ENCODE data around the gene GPR146.
A peak's percentile ranks its signal among the peaks of the same experiment; 100 is the strongest.
"Not testable (repeated sequence)": the region's sequence is repeated elsewhere in the genome, so short reads cannot be mapped to it uniquely, and the experiment has no call there.

Gene GPR146

DNA sequence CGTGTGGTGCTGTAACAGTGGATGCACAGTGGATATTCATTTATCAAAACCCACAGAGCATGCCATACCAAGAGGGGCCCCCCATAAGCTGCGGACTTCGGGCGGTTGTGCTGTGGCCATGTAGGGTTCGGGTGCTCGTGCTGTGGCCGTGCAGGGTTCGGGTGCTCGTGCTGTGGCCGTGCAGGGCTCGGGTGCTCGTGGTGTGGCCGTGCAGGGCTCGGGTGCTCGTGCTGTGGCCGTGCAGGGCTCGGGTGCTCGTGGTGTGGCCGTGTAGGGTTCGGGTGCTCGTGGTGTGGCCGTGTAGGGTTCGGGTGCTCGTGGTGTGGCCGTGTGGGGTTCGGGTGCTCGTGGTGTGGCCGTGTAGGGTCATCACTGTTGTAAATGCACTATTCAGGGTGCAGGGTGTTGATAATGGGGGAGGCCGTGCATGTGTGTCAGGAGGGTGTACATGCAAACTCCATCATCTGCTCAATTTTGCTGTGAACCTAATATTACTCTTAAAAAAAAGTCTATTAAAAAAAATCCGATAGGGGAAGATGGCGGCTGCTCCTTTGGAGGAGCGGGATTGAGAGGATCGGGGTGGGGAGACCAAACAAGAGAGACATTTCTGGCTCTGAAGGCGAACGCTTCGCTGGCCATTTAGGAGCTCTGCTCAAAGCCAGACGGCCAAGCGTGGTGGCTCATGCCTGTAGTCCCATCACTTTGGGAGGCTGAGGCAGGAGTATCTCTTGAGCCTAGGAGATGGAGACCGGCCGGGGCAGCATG is 8.0 kb upstream of the GPR146 start:
- peaks cover 16% of the 10 kb centered on the region for H3K9me3 ChIP-seq (ENCODE audit: control insufficient read depth, insufficient read depth, low read depth, low read length)
- not testable (repeated sequence) for H3K9ac ChIP-seq (ENCODE audit: low read length); H3K4me3 ChIP-seq (ENCODE audit: low read depth, low read length); H3K27ac ChIP-seq (ENCODE audit: low read depth, low read length); H3K4me1 ChIP-seq (ENCODE audit: control insufficient read depth, insufficient read depth, low read length); H3K27me3 ChIP-seq (ENCODE audit: control insufficient read depth, insufficient read depth, low read length); H3K36me3 ChIP-seq (ENCODE audit: control insufficient read depth, insufficient read depth, low read length)

DNA sequence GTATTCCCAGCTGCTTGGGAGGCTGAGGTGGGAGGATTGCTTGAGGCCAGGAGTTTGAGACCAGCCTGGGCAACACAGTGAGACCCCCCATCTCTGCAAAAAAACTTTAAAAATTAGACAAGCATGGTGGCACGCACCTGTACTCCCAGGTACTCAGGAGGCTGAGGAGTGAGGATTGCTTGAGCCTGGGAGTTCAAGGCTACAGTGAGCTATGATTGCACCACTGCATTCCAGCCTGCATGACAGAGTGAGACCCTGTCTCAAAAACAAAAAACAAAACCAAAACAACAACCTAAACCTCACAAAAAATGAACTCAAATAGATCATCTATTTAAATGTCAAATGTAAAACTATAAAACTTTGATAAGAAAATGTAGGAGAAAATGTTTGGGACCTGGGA is 4.1 kb upstream of the GPR146 start:
- Histone ChIP-seq H3K27me3 (ENCODE audit: control insufficient read depth, insufficient read depth, low read length) (peaks cover 13% of the 10 kb centered on the region; the same call in 1 of the 2 replicates), H3K9me3 (ENCODE audit: control insufficient read depth, insufficient read depth, low read depth, low read length) (peaks cover 12% of the 10 kb centered on the region), H3K4me1 (ENCODE audit: control insufficient read depth, insufficient read depth, low read length) (peaks cover 25% of the 10 kb centered on the region)
- not testable (repeated sequence) for H3K9ac ChIP-seq (ENCODE audit: low read length); H3K27ac ChIP-seq (ENCODE audit: low read depth, low read length); H3K4me3 ChIP-seq (ENCODE audit: low read depth, low read length); H3K36me3 ChIP-seq (ENCODE audit: control insufficient read depth, insufficient read depth, low read length)

DNA sequence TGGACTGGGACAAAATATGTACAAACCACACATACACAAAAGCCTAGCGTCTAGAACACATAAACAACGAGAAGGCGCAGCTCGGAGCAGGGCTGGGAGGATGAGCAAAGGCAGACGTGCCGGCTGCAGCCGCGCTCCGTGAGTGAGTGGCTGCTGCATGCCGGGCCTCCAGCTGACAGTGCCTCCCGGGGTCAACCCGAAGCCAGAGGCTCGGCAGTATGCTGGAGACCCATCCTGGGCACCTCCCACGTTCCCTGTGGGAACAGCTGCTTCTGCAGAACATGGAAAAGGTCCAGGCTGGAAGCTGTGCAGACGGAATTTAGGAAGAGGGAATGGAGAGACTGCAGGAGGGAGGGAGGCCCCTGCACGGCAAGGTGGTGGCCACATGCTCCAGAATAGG is 3.6 kb upstream of the GPR146 start:
- peaks cover 6% of the 10 kb centered on the region for H3K9me3 ChIP-seq (ENCODE audit: control insufficient read depth, insufficient read depth, low read depth, low read length)
- H3K4me1 ChIP-seq (ENCODE audit: control insufficient read depth, insufficient read depth, low read length): peaks cover 26% of the 10 kb centered on the region
- peak overlapping the region; percentile 43 for H3K4me3 ChIP-seq (ENCODE audit: low read depth, low read length)
- H3K9ac ChIP-seq (ENCODE audit: low read length): no peak overlapping the region
- H3K27ac ChIP-seq (ENCODE audit: low read depth, low read length): no peak overlapping the region
- peaks cover 3% of the 10 kb centered on the region; the same call in 1 of the 2 replicates for H3K36me3 ChIP-seq (ENCODE audit: control insufficient read depth, insufficient read depth, low read length)
- peaks cover 13% of the 10 kb centered on the region; the same call in 1 of the 2 replicates for H3K27me3 ChIP-seq (ENCODE audit: control insufficient read depth, insufficient read depth, low read length)

DNA sequence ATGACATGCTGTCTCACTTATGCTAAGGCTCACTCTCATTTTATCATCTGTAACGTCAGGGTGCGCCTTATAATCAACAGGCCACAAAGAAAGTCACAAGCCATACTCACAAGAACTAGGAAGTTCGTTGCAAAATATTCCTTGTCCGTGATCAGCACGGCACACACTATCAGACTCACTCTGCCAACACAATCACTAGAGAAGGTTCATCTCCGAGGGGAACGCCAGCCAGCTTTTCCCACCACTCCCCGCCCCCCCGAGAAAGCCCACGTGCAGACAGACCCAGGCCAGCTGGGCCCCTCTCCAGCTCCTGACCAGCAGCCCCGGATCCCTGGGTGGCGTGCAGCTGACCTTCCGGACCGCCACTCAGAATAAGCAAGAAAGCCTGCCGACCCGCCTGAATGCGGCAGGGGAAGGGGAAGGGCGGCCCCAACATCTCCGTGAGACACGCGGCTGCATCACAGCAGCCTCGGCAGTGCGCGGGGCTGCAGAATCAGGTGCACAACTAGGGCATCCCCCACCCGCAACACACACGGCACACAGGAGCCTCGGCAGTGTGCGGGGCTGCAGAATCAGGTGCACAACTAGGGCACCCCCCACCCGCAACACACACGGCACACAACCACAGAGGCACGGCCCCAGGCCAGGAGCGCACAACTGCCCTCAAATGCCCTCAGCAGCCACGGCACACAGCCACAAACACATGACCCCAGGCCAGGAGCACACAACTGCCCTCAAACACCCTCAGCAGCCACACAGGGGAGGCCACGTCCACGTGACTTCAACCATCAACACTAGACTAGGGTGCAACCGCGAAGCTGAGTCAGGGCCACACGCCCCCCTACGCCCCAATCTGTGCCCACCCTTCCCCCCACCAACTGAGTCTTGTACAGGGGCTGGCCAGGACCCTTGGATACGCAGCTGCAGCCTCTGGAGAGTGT is 2.5 kb upstream of the GPR146 start:
- Histone ChIP-seq H3K36me3 (ENCODE audit: control insufficient read depth, insufficient read depth, low read length) (no peaks in the 10 kb centered on the region), H3K9ac (ENCODE audit: low read length) (no peak overlapping the region), H3K4me1 (ENCODE audit: control insufficient read depth, insufficient read depth, low read length) (peaks cover 26% of the 10 kb centered on the region), H3K9me3 (ENCODE audit: control insufficient read depth, insufficient read depth, low read depth, low read length) (no peaks in the 10 kb centered on the region), H3K27me3 (ENCODE audit: control insufficient read depth, insufficient read depth, low read length) (peaks cover 13% of the 10 kb centered on the region; the same call in 1 of the 2 replicates), H3K27ac (ENCODE audit: low read depth, low read length) (no peak overlapping the region), H3K4me3 (ENCODE audit: low read depth, low read length) (peak overlapping the region; percentile 20; the same call in 1 of the 2 replicates)

- no peak overlapping the region for H3K27ac ChIP-seq (ENCODE audit: low read depth, low read length)
- no peak overlapping the region for H3K4me3 ChIP-seq (ENCODE audit: low read depth, low read length)
- H3K9ac ChIP-seq (ENCODE audit: low read length): no peak overlapping the region
- H3K36me3 ChIP-seq (ENCODE audit: control insufficient read depth, insufficient read depth, low read length): no peaks in the 10 kb centered on the region
- H3K9me3 ChIP-seq (ENCODE audit: control insufficient read depth, insufficient read depth, low read depth, low read length): no peaks in the 10 kb centered on the region
- peaks cover 31% of the 10 kb centered on the region for H3K4me1 ChIP-seq (ENCODE audit: control insufficient read depth, insufficient read depth, low read length)
- peaks cover 13% of the 10 kb centered on the region; the same call in 1 of the 2 replicates for H3K27me3 ChIP-seq (ENCODE audit: control insufficient read depth, insufficient read depth, low read length)
Measured at GRCh38 chr7:1042492-1042833, 1.9 kb upstream of the GPR146 start.

DNA sequence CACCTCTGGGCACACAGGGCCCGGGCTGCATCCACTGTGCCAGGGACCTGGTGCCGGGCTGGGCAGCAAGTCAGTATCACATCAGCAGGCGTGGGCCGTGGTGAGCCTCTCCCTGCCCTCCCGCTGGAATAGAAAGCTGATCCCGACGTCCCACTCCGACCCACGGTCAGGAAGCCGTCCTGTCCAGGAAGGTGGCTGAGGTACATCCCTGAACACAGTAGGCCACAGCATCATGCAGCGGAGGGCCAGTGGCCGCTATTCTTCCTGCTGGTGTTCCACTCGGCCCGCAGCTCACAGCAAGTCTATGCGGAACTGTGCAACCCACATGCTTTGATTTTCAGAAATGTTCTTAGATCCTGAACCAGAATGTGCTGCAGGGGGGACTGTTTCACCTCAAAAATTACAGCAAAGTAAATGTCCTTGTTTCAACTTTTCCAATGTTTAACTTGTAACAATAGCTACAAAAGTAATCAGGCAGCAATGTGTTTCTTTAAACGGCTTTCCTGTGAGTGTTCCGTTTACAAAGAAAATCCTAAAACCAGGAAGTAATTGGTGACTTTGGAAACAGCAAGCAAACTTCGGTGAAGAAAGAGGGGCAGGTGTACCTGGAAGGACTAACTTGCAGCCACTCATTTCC is 676 bp upstream of the GPR146 start:
- H3K4me1 ChIP-seq (ENCODE audit: control insufficient read depth, insufficient read depth, low read length): peaks cover 31% of the 10 kb centered on the region
- no peaks in the 10 kb centered on the region for H3K9me3 ChIP-seq (ENCODE audit: control insufficient read depth, insufficient read depth, low read depth, low read length)
- peaks cover 13% of the 10 kb centered on the region; the same call in 1 of the 2 replicates for H3K27me3 ChIP-seq (ENCODE audit: control insufficient read depth, insufficient read depth, low read length)
- H3K27ac ChIP-seq (ENCODE audit: low read depth, low read length): peak overlapping the region; percentile 83
- H3K9ac ChIP-seq (ENCODE audit: low read length): peak overlapping the region; percentile 73
- H3K36me3 ChIP-seq (ENCODE audit: control insufficient read depth, insufficient read depth, low read length): no peaks in the 10 kb centered on the region
- H3K4me3 ChIP-seq (ENCODE audit: low read depth, low read length): peak overlapping the region; percentile 58

DNA sequence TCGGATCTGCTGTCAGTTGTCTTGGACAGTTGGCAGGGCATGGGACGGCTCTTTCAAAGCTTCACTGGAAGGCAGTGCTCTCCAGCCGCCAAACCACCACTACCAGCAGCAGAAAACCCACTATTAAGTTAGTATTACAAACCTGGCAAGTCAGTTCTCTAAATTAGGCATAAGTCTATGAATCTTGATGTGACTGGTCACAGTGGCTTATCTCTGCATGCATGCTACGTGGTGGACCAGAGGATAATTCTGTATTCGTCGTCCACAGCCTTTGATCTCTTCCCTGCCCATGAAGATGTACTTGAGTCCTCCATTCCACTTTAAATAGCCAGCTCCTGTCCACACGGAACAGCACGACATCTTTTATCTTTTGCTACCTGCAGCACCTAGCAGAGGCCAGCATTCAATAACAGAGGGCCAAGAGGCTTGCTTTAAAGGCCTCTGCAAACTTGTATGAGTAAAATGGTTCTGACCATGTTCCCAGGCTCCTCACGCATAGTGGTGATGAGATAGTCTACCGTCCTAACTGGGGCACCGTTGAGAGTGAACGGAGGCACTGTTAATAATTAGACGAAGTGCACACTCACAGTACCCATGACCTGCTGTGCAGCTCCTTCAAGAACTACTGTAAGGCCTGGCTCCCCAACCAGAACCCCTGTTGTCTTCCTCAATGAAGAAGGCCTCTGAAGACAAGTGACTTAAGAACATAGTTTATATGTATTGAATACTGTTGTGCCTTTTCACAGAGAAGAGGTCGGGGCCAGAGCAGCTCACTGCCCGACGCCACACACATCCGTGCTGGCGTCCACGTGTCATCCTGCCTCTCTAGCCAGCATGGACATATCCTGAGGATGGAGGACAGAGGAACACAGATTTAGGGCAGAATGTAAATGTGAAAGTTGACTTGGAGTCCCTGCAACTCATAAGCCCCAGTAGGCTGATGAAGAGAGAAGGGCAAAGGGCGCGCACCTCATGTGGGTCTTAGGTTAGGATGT is 1.0 kb downstream of the GPR146 start:
- Histone ChIP-seq H3K27me3 (ENCODE audit: control insufficient read depth, insufficient read depth, low read length) (peaks cover 13% of the 10 kb centered on the region; the same call in 1 of the 2 replicates), H3K4me1 (ENCODE audit: control insufficient read depth, insufficient read depth, low read length) (peaks cover 31% of the 10 kb centered on the region), H3K27ac (ENCODE audit: low read depth, low read length) (no peak overlapping the region), H3K4me3 (ENCODE audit: low read depth, low read length) (peak overlapping the region; percentile 68), H3K9me3 (ENCODE audit: control insufficient read depth, insufficient read depth, low read depth, low read length) (no peaks in the 10 kb centered on the region), H3K9ac (ENCODE audit: low read length) (no peak overlapping the region), H3K36me3 (ENCODE audit: control insufficient read depth, insufficient read depth, low read length) (no peaks in the 10 kb centered on the region)

GRCh38 chr7:1046722-1047679 is 2.7 kb downstream of the GPR146 start:
- Histone ChIP-seq H3K9me3 (ENCODE audit: control insufficient read depth, insufficient read depth, low read depth, low read length) (no peaks in the 10 kb centered on the region), H3K27ac (ENCODE audit: low read depth, low read length) (no peak overlapping the region), H3K27me3 (ENCODE audit: control insufficient read depth, insufficient read depth, low read length) (peaks cover 2% of the 10 kb centered on the region; the same call in 1 of the 2 replicates), H3K36me3 (ENCODE audit: control insufficient read depth, insufficient read depth, low read length) (no peaks in the 10 kb centered on the region), H3K4me1 (ENCODE audit: control insufficient read depth, insufficient read depth, low read length) (peaks cover 21% of the 10 kb centered on the region), H3K4me3 (ENCODE audit: low read depth, low read length) (no peak overlapping the region), H3K9ac (ENCODE audit: low read length) (no peak overlapping the region)

DNA sequence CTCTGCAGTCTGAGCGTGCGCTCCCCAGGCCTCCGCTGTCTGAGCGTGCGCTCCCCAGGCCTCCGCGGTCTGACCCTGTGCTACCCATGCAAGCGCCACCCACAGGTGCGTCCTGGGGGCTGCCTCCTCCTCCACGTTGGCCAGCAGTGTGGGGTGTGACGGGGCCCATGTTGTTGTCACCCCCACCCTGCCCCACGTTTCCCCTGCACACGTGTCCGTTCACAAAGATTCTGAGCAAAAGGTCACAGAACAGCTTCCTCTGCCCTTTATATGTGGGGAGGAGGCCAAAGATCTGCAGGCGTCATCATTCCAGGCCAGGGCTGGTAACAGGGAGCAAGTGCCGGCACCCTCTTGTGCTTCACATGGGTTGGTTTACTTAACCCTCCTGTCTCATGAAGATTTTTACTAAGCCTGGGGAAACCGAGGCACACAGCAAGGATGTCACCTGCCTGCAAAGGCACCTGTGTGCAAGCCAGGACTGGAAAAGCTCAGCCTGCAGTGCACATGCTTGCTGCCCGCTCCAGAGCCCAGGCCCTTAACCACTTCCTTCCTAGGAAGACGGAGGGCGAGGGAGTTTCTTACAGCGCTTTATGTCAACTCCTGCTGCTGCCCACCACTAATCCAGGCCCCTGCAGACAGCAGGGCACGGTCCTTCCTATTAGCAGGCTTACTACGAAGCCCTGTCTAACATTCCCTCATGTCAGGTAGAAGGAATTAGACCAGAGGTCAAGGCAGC is 4.8 kb downstream of the GPR146 start:
- H3K4me1 ChIP-seq (ENCODE audit: control insufficient read depth, insufficient read depth, low read length): peaks cover 29% of the 10 kb centered on the region
- H3K4me3 ChIP-seq (ENCODE audit: low read depth, low read length): no peak overlapping the region
- H3K27me3 ChIP-seq (ENCODE audit: control insufficient read depth, insufficient read depth, low read length): no peaks in the 10 kb centered on the region
- H3K9ac ChIP-seq (ENCODE audit: low read length): no peak overlapping the region
- H3K36me3 ChIP-seq (ENCODE audit: control insufficient read depth, insufficient read depth, low read length): no peaks in the 10 kb centered on the region
- H3K9me3 ChIP-seq (ENCODE audit: control insufficient read depth, insufficient read depth, low read depth, low read length): no peaks in the 10 kb centered on the region
- H3K27ac ChIP-seq (ENCODE audit: low read depth, low read length): no peak overlapping the region
